Measurements from ENCODE around the gene PRR16. TPM values are rescaled to one million over a fixed set of nuclear protein-coding genes. Genes with fewer than 3 reads are reported as not detected.
A peak's percentile ranks its signal among the peaks of the same experiment; 100 is the strongest.

Gene PRR16
- total RNA-seq, 1 donor, result 22.1 TPM

DNA sequence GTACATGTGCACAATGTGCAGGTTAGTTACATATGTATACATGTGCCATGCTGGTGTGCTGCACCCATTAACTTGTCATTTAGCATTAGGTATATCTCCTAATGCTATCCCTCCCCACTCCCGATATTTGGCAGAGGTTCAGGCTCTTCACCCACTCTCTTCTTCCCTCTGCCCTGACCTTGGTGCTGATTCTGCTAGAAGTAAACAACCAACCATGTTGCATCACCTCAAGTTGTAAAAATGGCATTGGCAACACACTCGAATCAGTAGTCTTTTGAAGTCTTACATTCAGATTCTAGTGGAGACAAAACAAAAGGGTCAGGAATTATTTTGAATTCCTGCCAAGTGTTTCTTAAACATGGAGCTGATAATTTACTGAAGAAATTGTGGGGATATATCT is 40.0 kb downstream of the PRR16 start:
- DNase-seq (ENCODE audit: low read depth), result no peak
- H3K4me3 ChIP-seq (ENCODE audit: low read depth, low read length), result no peak overlapping the region
- no peak for TF ChIP-seq CTCF (IDR thresholded peaks at IDR 0.05; ENCODE audit: insufficient read depth, low read length)

DNA sequence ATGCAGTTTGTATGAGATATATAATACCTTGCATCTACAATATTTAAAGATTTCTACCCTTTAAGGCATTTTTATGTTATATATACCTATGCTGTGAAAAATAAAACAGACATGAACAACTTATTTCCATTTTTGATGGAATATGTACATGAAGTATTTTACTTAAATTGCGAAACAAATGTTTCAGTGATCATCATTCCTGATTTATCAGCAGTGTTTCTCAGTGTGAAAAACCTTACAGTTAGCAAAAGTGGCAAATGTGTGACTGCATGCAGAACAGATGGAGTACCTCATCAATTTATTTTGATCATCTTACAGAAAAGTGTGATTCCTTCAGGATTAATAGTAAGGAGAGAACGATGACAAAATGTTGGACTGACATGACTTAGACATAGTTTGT is 43.1 kb downstream of the PRR16 start:
- TF ChIP-seq CTCF (IDR thresholded peaks at IDR 0.05; ENCODE audit: insufficient read depth, low read length), result no peak
- no peak overlapping the region for H3K4me3 ChIP-seq (ENCODE audit: low read depth, low read length)
- peak; percentile 26 for DNase-seq (ENCODE audit: low read depth)

DNA sequence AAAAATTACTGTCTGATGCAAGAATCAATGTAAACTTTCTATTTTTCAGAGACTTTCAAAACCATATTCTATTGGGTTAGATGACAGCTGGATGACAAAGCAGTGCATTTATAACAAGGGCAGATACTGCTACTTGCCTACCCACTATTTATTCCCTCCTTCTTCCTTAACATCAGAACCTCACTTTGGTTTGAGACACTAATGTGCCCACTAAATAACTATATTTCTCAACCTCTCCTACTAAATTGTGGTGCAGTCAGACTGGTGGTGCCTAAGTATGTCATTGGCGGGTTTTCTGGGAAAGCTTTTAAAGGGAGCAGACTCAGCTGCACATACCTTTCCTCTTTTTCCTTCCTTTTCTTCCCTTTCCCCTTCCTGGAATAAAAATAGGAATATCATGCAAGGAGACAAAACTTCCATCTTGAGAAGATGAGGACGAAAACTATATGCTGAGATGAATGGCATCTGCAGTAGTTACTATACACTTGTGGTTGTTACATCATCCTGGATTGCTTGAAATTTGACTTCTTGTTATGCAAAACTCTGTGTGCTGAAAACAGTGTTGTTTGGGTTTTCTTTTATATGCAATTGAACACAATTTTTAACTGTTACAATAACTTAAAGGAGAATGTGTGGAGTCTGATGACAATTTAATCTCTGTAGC is 43.8 kb downstream of the PRR16 start:
- no peak for TF ChIP-seq CTCF (IDR thresholded peaks at IDR 0.05; ENCODE audit: insufficient read depth, low read length)
- no peak overlapping the region for H3K4me3 ChIP-seq (ENCODE audit: low read depth, low read length)
- peak; percentile 42 for DNase-seq (ENCODE audit: low read depth)

GRCh38 chr5:120509053-120509452 is 45.0 kb downstream of the PRR16 start:
- no peak overlapping the region for H3K4me3 ChIP-seq (ENCODE audit: low read depth, low read length)
- no peak for TF ChIP-seq CTCF (IDR thresholded peaks at IDR 0.05; ENCODE audit: insufficient read depth, low read length)
- no peak for DNase-seq (ENCODE audit: low read depth)

DNA sequence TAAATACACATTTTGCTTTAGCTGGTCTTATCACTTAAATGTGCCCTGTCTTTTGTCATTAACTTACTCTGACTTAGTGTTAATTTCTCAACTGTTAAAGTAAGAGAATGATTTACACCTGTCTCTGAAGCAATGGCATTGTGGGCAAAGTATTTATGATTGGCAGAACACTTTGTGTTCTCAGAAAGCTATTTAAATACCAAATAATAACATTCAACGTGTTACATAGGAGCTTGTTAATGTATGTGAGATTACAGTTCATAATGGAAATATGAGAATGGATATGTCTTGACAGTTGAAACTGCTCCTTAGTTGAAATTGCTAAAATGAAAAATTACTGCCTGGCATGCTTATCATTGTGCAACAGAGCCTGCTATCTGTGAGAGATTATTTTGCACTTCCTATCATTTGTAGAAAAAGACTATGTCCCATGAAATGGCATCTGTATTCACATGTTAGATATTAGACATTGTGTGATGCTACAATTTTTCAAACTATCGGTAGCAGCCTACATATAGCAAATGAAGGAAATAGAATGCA is 46.1 kb downstream of the PRR16 start:
- DNase-seq (ENCODE audit: low read depth), result peak; percentile 8
- TF ChIP-seq CTCF (IDR thresholded peaks at IDR 0.05; ENCODE audit: insufficient read depth, low read length), result no peak
- H3K4me3 ChIP-seq (ENCODE audit: low read depth, low read length), result no peak overlapping the region

DNA sequence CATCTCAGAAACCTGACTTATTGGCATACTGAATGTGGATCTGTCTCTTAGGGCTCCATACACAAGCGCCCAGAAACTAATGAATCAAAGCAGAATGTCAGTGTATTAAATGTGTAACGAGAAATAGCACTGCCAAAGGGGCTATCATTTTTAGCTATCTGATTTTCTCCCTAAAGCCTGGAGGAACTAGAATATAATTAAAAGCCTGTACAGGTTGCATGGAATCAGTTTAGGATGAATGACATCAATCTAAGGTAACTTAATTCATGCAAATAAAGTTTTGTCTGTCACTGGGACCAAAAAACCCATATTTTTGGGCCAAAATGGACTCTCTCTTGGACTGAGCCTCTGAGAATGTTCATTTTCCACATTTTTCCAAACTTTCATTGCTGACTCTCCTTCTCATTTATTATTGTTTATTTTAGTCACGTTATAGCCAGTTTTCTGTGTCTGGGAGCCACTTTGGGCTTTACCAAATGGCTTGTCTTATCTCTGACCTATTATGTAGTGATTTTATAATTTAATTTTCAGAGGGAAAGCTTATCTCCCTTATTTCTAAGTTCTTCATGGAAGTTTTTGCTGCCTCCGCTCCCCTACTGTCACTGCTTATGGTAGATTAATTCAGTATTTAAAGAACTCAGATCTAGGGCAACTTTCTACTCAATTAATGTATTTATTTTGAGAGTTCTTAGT is 47.0 kb downstream of the PRR16 start:
- no peak for TF ChIP-seq CTCF (IDR thresholded peaks at IDR 0.05; ENCODE audit: insufficient read depth, low read length)
- no peak overlapping the region for H3K4me3 ChIP-seq (ENCODE audit: low read depth, low read length)
- no peak for DNase-seq (ENCODE audit: low read depth)
